GM19468 (cell line): ENCODE results near the gene MYEOV.

Experiments used
- ATAC-seq: cut with Tn5 transposase; IDR thresholded peaks from one replicate; pipeline ENCODE4 v1.9.1; 2021; ENCODE audit warnings: mild to moderate bottlenecking, moderate library complexity, moderate number of reproducible peaks; ENCODE audit not compliant: unreplicated experiment; ENCODE audit errors: extremely low read depth

Gene MYEOV

DNA sequence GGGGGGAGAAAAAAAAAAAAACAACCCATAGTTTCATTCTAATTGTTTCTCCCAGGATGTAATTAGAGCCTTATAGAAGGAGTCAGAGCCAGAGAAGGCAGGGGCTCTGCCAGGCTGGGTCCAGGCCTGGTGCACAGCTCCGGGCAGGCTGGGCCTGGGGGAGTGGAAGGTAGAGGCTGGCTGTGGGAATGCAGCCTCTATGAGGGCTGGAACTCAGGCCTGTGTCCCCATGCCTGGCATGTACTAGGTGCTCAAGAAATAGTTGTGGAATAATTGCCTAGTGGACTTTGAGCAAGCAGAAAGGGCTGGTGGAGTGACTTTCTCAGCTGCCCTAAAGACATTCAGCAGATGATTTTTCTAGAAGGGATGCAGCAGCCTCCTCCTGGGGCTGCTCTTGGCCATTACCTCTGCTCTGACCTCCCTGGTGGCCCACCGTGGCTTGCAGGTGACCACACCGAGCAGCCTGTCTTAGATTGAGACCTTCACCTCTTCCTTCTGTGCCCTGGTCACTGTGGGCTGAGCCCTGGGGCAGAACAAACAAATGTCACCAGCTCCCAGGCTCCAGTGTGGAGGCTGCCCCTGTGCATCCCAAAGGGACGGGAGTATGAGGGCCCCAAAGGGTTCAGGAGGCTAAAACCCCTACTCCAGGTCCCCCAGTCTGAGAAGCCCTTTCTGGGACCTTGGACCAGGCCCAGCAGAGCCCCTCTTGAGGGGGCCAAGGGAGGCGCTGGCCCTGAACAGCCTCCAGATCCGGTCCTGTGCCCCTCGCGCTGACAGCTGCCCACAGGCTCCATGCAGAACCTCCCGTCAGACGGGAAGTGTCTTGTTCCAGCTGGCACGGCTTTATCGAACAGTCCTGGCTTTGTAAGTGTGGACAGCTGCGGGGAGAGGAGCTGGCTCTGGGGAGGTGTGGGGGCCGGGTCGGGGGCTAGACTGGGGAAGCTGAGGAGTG lies 18.8 kb downstream of the MYEOV start:
- ATAC-seq, result no peak

DNA sequence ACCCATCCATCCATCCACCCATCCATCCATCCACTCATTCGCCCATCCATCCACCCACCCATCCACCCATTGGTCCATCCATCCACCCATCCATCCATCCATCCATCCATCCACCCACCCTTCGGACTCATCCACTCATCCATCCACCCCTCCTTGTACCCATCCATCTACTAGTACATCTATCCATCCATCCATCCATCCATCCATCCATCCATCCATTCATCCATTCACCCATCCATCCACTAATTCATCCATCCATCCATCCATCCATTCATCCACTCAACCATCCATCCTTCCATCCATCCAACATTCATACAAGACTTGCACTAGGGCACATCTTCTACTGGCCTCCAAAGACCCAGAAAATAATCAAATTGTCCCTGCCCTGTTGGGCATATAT lies 20.0 kb downstream of the MYEOV start:
- no peak for ATAC-seq

- no peak for ATAC-seq
Observed at GRCh38 chr11:69314555-69314954, 20.6 kb downstream of the MYEOV start.

DNA sequence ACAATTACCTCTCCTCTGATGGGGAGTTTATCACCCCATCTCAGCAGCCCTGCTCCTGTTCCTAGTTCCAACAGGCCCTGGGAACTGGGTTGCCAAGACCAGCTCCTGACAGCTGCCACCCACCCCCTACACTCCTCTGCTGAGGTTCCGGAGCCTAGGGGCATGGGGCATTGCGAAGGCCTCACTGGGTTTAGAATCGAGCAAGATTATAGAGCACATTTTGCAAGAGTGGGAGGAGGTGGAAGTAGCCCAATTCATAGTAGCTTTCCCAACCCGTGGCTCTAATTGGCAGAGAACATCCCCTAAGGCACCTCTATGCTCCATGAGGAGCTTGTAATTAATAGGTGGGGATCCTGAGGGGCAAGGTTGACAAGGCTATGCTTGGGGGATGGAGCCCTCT lies 23.0 kb downstream of the MYEOV start:
- ATAC-seq, result no peak

DNA sequence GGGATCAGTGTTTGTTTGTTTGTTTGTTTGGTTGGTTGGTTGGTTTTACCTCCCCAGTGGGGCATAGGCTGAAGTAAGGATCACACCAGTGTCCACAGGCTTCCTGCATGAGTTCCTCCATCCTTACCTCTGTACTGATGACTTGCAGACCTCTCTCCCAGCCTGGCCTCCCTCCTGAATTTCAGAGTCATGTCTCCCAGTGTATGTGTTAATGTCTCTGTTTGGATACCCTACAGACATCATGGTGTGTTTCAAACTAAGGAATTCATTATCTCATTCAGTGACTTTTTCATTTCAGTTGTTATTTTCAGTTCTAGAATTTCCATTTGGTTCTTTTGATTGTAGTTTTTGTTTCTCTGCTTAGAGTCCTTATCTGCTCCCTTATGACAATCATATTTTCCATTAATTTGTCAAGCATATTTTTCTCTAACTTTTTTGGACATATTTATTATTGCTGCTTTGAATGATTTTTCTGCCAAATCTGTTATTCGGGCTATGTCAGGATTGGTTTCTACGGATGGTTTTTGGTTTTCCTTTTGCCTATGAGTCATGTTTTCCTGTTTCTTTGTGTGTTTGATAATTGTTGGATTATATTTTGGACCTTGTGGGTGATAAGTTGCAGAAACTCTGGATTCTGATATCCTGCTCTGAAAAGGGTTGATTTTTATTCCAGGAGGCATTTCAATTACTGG lies 23.6 kb downstream of the MYEOV start:
- no peak for ATAC-seq

GRCh38 chr11:69318093-69318420 lies 24.1 kb downstream of the MYEOV start:
- ATAC-seq, result no peak

DNA sequence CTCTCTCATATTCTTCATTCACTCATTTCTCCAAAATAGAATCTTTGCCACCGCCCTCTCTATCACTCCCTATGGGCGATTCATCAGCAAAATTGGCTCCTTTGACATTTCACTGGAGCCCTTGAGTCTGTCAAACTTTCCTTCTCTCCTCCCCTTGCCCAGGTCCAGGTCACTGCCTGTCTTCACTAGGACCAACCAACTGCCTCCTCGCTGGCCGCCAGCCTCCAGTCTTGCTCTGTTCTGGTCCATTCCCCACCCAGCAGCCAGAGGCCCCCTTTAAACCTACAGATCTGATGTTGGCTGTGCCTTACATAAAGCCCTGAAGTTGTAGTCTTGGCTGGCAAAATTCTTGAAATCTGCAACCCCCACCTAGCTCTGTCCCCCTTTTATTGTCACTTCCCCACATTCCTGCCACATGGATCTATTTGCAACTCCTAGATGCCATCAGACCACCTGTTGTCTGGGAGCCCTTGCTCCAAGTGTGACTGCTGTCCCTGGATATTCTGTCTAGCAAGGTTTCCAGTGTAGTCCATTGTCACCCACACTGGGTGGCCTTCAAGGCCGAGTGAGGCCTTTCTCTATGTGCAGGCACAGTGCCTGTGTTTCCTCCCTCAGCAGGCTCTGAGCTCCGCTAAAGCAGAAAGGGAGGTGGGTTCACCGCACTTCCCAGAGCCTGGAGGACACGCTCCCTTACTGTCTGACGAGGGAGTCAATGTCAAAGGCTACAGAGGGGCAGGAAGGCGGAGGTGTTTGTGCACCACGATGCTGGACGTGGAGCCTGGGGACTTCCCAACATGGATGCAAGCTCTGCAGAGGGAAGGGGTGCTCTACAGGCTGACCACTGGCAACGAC lies 25.5 kb downstream of the MYEOV start:
- ATAC-seq, result no peak

DNA sequence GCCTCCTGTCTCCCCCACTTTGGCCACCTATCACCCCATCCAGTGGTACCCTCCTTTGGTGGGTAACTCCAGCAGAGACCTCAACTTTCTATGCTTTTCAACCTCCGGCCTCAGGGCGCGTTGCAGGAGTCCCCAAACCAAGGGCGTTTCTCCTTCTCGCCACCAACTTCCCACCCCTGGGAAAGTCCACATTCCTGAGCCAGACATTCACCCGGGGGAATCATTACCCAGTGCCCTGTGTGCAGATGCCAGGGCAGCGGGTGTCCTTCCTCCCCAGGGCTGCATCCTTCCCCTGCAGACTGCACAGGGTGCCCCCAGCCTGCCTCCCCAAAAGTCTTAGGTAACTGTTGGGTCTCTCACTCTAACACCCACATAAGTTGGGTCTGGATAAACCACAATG lies 26.4 kb downstream of the MYEOV start:
- ATAC-seq, result no peak

- no peak for ATAC-seq
Observed at GRCh38 chr11:69320756-69321741, 27.1 kb downstream of the MYEOV start.

DNA sequence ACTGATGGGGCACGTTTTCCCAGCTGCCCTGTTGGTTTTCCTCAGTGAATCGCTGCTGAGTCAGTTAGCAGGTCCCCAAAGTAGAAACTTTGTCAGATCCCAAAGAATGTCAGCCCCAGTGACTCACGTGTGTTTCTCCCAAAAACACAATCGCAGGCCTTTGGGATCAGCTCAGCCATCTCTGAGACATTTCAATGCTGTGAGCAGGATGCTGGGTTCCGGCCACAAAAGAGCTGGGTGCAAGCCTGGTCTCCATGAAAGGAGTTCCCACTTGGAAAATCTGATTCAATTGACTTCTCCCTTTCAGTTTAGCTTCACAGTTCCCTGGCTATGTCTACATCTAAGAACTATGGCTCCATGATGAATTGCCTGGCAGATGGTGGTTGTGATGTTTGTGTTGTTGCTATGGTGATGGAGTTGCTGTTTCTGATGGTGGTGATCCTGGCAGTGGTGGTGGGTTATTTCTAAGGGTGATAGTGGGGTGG lies 28.0 kb downstream of the MYEOV start:
- no peak for ATAC-seq

GRCh38 chr11:69325446-69325845 lies 31.5 kb downstream of the MYEOV start:
- ATAC-seq, result no peak

- no peak for ATAC-seq
Observed at GRCh38 chr11:69326622-69327219, 32.8 kb downstream of the MYEOV start.

DNA sequence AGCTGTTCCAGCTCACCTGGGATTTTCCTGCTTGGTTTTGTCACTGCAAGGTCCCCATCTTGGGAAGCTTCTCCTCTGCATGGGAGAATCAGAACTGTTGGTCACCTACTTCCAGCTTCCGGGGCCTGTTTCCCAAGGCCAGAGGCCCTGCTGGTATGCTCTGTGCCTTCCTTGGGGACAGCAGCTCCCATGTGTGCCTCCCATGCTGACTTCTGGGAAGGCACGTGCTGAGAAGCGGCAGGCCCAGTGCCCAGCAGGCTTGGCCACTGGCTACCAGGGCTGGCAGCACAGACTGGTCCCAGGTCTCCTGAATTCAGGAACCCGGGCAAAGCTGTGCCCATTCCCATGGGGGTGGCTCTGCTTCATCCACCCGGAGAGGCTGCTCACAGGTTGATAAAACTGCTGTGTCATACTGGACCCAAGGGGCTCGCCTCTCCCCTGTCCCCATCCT lies 33.8 kb downstream of the MYEOV start:
- ATAC-seq, result no peak

GRCh38 chr11:69328231-69328630 lies 34.3 kb downstream of the MYEOV start:
- no peak for ATAC-seq

DNA sequence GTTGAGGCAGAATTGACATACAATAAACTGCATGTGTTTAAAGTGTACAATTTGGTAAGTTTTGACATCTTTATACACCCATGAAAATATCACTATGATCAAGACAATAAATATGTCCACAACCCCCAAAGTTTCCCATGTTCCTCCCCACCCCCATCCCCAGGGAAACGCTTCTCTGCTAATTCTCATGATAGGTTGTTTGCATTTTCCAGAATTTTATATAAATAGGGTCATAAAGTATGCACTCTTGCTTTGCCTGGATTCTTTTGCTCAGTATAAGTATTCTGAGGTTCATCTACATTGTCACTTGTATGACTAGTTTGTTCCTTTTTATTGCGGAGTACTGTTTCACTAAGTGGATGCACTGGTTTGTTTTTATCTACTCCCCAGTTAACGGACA lies 35.6 kb downstream of the MYEOV start:
- no peak for ATAC-seq

- no peak for ATAC-seq
Observed at GRCh38 chr11:69330330-69330729, 36.4 kb downstream of the MYEOV start.

DNA sequence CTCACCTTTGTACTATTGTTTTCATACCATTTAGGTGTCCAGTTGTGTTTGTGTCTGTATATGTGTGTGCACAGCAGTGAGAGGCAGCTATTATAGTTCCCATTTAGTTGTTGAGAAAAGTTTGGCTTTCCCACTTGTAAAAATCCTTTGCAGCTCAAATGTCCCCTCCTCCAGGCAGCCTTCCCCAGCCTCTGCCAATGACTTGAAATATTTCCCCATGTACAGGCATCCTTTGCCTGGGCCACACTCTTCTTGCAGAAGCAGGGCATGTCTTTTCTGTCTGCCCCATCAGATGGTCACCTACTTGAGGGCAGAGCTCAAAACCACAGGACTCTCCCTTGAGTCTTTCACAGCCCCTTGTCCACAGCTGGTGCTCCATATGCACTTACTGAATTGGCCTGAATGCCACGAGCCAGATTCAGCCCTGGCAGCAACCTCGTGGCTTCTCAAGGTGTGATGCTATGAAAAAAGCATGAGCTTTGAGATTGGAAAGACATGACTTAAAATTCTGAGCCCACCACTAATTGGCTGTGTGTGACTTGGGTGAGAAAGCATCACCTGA lies 39.3 kb downstream of the MYEOV start:
- ATAC-seq, result no peak

GRCh38 chr11:69333879-69334278 lies 39.9 kb downstream of the MYEOV start:
- no peak for ATAC-seq
